GM18526 (cell line): ENCODE results near the gene XAF1.

Source experiments
- POLR2A ChIP-seq: IDR thresholded peaks from 3 replicates; pipeline ENCODE4 v1.6.1; 2011; ENCODE audit not compliant: insufficient read length; ENCODE audit errors: extremely low read depth

Gene XAF1

GRCh38 chr17:6782244-6782643 lies 26.4 kb downstream of the XAF1 start:
- no peak for TF ChIP-seq POLR2A

- no peak for TF ChIP-seq POLR2A
These were observed 30.8 kb downstream of the XAF1 start for GRCh38 chr17:6786618-6787017.

GRCh38 chr17:6787081-6787693 lies 31.3 kb downstream of the XAF1 start:
- no peak for TF ChIP-seq POLR2A

- no peak for TF ChIP-seq POLR2A
These were observed 33.3 kb downstream of the XAF1 start for GRCh38 chr17:6789146-6789545.

- TF ChIP-seq POLR2A = no peak
These were observed 38.1 kb downstream of the XAF1 start for GRCh38 chr17:6793748-6794493.

GRCh38 chr17:6796017-6796886 lies 40.4 kb downstream of the XAF1 start:
- no peak for TF ChIP-seq POLR2A

- no peak for TF ChIP-seq POLR2A
These were observed 41.1 kb downstream of the XAF1 start for GRCh38 chr17:6796887-6797490.

- TF ChIP-seq POLR2A = no peak
These were observed 42.0 kb downstream of the XAF1 start for GRCh38 chr17:6797718-6798351.

- TF ChIP-seq POLR2A = no peak
These were observed 43.9 kb downstream of the XAF1 start for GRCh38 chr17:6799738-6800137.

- TF ChIP-seq POLR2A = no peak
These were observed 44.7 kb downstream of the XAF1 start for GRCh38 chr17:6800422-6801027.

- TF ChIP-seq POLR2A = no peak
These were observed 55.7 kb downstream of the XAF1 start for GRCh38 chr17:6811510-6811909.

GRCh38 chr17:6812295-6812694 lies 56.4 kb downstream of the XAF1 start:
- no peak for TF ChIP-seq POLR2A

GRCh38 chr17:6815775-6816174 lies 59.9 kb downstream of the XAF1 start:
- TF ChIP-seq POLR2A = no peak

GRCh38 chr17:6818938-6819337 lies 63.1 kb downstream of the XAF1 start:
- no peak for TF ChIP-seq POLR2A
